K562 (cell line): ENCODE data around the gene BGN.

Experiments
- CBX8 ChIP-seq: fragments of 200-600 bp; sonication (generic); IDR thresholded peaks from 2 replicates; pipeline ENCODE4 v1.6.1; 2012; ENCODE audit warnings: borderline replicate concordance, mixed run types, low read depth, mild to moderate bottlenecking, moderate library complexity, mixed read lengths, low read length, control low read depth, inconsistent platforms; ENCODE audit not compliant: poor library complexity, severe bottlenecking; ENCODE audit errors: extremely low read depth
- CHD4 ChIP-seq: fragments of 200-600 bp; sonication (generic); IDR thresholded peaks from 3 replicates; pipeline ENCODE4 v1.6.1; 2012; ENCODE audit warnings: low read depth, mild to moderate bottlenecking, mixed read lengths, low read length, inconsistent platforms; ENCODE audit not compliant: insufficient read depth, insufficient replicate concordance, poor library complexity, severe bottlenecking
- EHMT2 ChIP-seq: fragments of 450-650 bp; IDR thresholded peaks from 2 replicates; pipeline ENCODE4 v1.6.1; 2018; ENCODE audit warnings: antibody characterized with exemption
- EZH2 ChIP-seq: IDR thresholded peaks from 2 replicates; pipeline ENCODE4 v1.6.1; 2012; ENCODE audit warnings: low read depth, mild to moderate bottlenecking, inconsistent platforms, low read length, borderline replicate concordance
- MYC ChIP-seq, 2 experiments: fragments of 250-450 bp in 1 of 2; sonication (Bioruptor Pico) in 1 of 2; IDR thresholded peaks; 2 replicates each; pipeline versions ENCODE4 v1.5.1 to v1.6.1; 2012 to 2021; ENCODE audit warnings: low read depth in 2 of 2, borderline replicate concordance in 1 of 2, improper control_type of control experiment in 1 of 2, low read length in 1 of 2, mild to moderate bottlenecking in 1 of 2, moderate library complexity in 1 of 2
- NRF1 ChIP-seq, 2 experiments: fragments of 450-650 bp; IDR thresholded peaks in 1 of 2; conservative IDR thresholded peaks in 1 of 2; 2 replicates each; pipeline ENCODE4 v1.6.1; 2014; ENCODE audit warnings: mild to moderate bottlenecking in 2 of 2
- POLR2A ChIP-seq: fragments of 450-650 bp; conservative IDR thresholded peaks from 2 replicates; pipeline ENCODE4 v1.6.1; 2016
- RAD21 ChIP-seq, 2 experiments: fragments of 250-450 bp in 1 of 2; fragments of 450-650 bp in 1 of 2; sonication (Bioruptor Pico) in 1 of 2; formaldehyde crosslinking in 1 of 2; IDR thresholded peaks in 1 of 2; conservative IDR thresholded peaks in 1 of 2; 2 replicates each; pipeline versions ENCODE4 v1.4.0 to v1.8.0; 2020 to 2022; ENCODE audit warnings: mild to moderate bottlenecking in 2 of 2, moderate library complexity in 1 of 2
- SMAD1 ChIP-seq: fragments of 150-350 bp; IDR thresholded peaks from 2 replicates; pipeline ENCODE4 v1.6.1; 2014; ENCODE audit warnings: low read length, low read depth; ENCODE audit not compliant: partially characterized antibody
- TBL1XR1 ChIP-seq, 2 experiments: IDR thresholded peaks; 2 replicates each; pipeline ENCODE4 v1.6.1; 2012; ENCODE audit warnings: improper control_type of control experiment in 2 of 2, low read length in 2 of 2, mild to moderate bottlenecking in 1 of 2
- TF ChIP-seq, protein P1 (sequence below): fragments of 250-450 bp; sonication (Bioruptor Pico); IDR thresholded peaks from 2 replicates; pipeline ENCODE4 v1.5.0; 2021; ENCODE audit warnings: mild to moderate bottlenecking, borderline replicate concordance
- TF ChIP-seq, protein P2 (sequence below): sonication (generic); formaldehyde crosslinking; IDR thresholded peaks from 2 replicates; pipeline ENCODE4 v1.8.1; 2022; ENCODE audit warnings: missing genetic modification reagents
- TF ChIP-seq, protein P3 (sequence below): sonication (generic); formaldehyde crosslinking; IDR thresholded peaks from 2 replicates; pipeline ENCODE4 v1.8.1; 2023; ENCODE audit warnings: mild to moderate bottlenecking, missing genetic modification reagents
- TF ChIP-seq, protein P4 (sequence below): fragments of 250-450 bp; sonication (Bioruptor Pico); IDR thresholded peaks from 2 replicates; pipeline ENCODE4 v1.5.0; 2021

DNA sequence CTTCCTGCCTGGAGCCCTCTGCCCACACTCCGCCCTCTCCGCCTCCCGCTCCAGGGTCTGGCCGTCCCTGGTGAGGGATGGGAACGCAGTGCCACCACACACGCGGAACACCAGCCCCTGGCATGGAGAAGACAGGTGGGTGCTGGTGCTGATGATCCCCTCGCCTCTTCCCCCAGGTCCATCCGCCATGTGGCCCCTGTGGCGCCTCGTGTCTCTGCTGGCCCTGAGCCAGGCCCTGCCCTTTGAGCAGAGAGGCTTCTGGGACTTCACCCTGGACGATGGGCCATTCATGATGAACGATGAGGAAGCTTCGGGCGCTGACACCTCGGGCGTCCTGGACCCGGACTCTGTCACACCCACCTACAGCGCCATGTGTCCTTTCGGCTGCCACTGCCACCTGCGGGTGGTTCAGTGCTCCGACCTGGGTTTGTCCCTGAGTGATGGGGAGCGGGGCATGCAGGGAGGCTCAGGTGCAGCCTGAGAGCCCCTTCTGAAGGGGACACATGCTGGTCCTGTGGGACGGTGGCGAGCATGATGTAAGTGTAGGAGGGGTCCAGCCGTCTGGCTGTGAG, 9.8 kb downstream of the BGN start:
- TF ChIP-seq RAD21 (CRISPR knock-in tag; conservative IDR thresholded peaks at IDR 0.05 in 1 of 2, IDR thresholded peaks at IDR 0.05 in 1 of 2) (no peak), SMAD1 (no peak), CBX8 (no peak), EHMT2 (no peak), POLR2A (no peak), EZH2 (no peak), NRF1 (conservative IDR thresholded peaks at IDR 0.05 in 1 of 2, IDR thresholded peaks at IDR 0.05 in 1 of 2) (no peak), MYC (IDR thresholded peaks at IDR 0.05; ENCODE audit: low read depth, low read length) (0 out of 2 replicates have a peak, but pooled peaks have one; percentile 29), MYC (CRISPR knock-in tag; IDR thresholded peaks at IDR 0.05; ENCODE audit: borderline replicate concordance, low read depth) (no peak), CHD4 (no peak), TBL1XR1 (IDR thresholded peaks at IDR 0.05; ENCODE audit: low read length in 2 of 2) (no peak)
- TF ChIP-seq, protein P1, sequence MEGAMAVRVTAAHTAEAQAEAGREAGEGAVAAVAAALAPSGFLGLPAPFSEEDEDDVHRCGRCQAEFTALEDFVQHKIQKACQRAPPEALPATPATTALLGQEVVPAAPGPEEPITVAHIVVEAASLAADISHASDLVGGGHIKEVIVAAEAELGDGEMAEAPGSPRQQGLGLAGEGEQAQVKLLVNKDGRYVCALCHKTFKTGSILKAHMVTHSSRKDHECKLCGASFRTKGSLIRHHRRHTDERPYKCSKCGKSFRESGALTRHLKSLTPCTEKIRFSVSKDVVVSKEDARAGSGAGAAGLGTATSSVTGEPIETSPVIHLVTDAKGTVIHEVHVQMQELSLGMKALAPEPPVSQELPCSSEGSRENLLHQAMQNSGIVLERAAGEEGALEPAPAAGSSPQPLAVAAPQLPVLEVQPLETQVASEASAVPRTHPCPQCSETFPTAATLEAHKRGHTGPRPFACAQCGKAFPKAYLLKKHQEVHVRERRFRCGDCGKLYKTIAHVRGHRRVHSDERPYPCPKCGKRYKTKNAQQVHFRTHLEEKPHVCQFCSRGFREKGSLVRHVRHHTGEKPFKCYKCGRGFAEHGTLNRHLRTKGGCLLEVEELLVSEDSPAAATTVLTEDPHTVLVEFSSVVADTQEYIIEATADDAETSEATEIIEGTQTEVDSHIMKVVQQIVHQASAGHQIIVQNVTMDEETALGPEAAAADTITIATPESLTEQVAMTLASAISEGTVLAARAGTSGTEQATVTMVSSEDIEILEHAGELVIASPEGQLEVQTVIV (CRISPR knock-in tag), result no peak
- TF ChIP-seq, protein P2, sequence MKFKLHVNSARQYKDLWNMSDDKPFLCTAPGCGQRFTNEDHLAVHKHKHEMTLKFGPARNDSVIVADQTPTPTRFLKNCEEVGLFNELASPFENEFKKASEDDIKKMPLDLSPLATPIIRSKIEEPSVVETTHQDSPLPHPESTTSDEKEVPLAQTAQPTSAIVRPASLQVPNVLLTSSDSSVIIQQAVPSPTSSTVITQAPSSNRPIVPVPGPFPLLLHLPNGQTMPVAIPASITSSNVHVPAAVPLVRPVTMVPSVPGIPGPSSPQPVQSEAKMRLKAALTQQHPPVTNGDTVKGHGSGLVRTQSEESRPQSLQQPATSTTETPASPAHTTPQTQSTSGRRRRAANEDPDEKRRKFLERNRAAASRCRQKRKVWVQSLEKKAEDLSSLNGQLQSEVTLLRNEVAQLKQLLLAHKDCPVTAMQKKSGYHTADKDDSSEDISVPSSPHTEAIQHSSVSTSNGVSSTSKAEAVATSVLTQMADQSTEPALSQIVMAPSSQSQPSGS (CRISPR knock-in tag), result no peak
- TF ChIP-seq, protein P3, sequence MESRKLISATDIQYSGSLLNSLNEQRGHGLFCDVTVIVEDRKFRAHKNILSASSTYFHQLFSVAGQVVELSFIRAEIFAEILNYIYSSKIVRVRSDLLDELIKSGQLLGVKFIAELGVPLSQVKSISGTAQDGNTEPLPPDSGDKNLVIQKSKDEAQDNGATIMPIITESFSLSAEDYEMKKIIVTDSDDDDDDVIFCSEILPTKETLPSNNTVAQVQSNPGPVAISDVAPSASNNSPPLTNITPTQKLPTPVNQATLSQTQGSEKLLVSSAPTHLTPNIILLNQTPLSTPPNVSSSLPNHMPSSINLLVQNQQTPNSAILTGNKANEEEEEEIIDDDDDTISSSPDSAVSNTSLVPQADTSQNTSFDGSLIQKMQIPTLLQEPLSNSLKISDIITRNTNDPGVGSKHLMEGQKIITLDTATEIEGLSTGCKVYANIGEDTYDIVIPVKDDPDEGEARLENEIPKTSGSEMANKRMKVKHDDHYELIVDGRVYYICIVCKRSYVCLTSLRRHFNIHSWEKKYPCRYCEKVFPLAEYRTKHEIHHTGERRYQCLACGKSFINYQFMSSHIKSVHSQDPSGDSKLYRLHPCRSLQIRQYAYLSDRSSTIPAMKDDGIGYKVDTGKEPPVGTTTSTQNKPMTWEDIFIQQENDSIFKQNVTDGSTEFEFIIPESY (CRISPR knock-in tag), result no peak
- TF ChIP-seq, protein P4, sequence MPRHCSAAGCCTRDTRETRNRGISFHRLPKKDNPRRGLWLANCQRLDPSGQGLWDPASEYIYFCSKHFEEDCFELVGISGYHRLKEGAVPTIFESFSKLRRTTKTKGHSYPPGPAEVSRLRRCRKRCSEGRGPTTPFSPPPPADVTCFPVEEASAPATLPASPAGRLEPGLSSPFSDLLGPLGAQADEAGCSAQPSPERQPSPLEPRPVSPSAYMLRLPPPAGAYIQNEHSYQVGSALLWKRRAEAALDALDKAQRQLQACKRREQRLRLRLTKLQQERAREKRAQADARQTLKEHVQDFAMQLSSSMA (CRISPR knock-in tag), result no peak
